ENCODE results near the gene TTC21A. TPM values are rescaled to one million over a fixed set of nuclear protein-coding genes. Genes with fewer than 3 reads are reported as not detected.

Gene TTC21A
- total and polyA plus RNA-seq, 4 donors: 5.3 to 23.9 (median 15.1) TPM

DNA sequence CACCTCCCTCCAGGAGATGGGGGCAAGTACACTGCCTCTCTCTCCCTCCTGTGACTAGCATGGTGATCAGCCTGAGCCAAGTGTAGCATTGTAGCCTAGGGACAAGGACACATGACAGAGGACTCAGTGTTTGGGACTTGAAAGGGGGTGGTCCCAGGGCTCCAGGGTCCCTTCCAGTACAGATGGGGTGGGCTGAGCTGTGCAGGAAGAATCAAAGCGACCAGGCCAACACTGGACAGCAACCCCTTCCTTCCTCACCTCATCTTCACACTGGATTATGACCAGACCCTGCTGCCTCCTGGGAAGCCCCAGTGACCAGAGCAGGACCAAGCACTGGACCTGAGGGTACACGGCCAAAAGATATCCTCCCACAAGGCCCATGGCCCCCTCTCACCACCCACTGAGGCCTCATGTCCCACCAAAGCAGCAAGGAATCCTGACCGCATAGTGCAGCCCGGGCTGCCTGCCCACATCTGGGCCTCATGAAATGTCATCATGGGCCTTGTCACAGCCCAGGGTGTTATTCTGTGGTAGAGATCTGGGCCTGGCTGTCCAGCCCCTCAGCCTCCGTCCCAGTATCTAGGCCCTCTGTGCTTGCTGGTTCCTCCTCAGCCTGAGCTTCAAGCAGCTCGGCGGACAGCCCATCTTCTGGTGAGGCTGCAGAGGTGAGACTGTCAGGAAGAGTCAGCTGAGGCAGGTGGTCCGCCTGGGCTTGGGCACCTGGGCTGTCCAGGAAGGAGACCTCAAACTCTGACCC is 9.6 kb upstream of the TTC21A start:
- no peaks in the 10 kb centered on the region for H3K9me3 ChIP-seq (ENCODE audit: control insufficient read depth, insufficient read depth, low read length)
- no peak overlapping the region for H3K4me3 ChIP-seq (ENCODE audit: low read depth, low read length)
- WGBS (ENCODE audit: insufficient coverage): 79% methylated on average over 8 of the region's 8 CpGs
- peak overlapping the region; percentile 76 for H3K27ac ChIP-seq (ENCODE audit: low read depth, low read length)
- peak in 1 of 6 donors; percentile 10 for DNase-seq (ENCODE audit: low read depth in 4 of 6, low spot score in 6 of 6)
- no peaks in the 10 kb centered on the region for H3K27me3 ChIP-seq (ENCODE audit: control insufficient read depth, insufficient read depth, low read length)
- peaks cover 55% of the 10 kb centered on the region for H3K36me3 ChIP-seq (ENCODE audit: control insufficient read depth, insufficient read depth, low read length)
- H3K4me1 ChIP-seq (ENCODE audit: control insufficient read depth, insufficient read depth, low read length): peaks cover 40% of the 10 kb centered on the region

DNA sequence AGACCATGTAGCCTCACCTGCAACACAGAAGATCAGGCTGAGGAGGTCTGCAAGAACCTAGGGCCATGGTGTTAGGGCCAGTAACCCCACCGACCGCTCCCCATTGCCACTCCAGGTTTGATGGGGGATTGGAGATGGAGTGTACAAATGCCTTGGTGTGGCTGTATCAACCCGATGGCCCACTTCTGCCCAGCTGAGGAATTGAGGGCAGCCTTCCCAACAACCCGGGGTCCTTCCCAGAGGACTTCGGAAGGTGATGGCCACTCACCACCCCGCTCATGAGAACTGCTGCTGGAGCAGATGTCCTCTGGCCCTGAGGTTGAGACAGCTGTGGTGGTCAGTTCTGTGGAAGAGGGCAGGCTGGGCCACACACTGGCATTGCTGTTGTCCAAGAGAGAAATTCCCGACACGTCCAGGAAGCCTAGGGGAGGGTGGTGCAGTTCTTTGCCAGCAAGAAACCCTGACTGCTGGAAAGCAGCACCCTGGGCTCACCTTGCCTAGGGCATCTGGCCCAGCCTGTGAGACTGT is 8.9 kb upstream of the TTC21A start:
- no peaks in the 10 kb centered on the region for H3K27me3 ChIP-seq (ENCODE audit: control insufficient read depth, insufficient read depth, low read length)
- H3K36me3 ChIP-seq (ENCODE audit: control insufficient read depth, insufficient read depth, low read length): peaks cover 55% of the 10 kb centered on the region
- no peak for DNase-seq (ENCODE audit: low read depth in 4 of 6, low spot score in 6 of 6)
- H3K4me3 ChIP-seq (ENCODE audit: low read depth, low read length): no peak overlapping the region
- WGBS (ENCODE audit: insufficient coverage): 96% methylated on average over 8 of the region's 8 CpGs
- peak overlapping the region; percentile 4 for H3K27ac ChIP-seq (ENCODE audit: low read depth, low read length)
- H3K9me3 ChIP-seq (ENCODE audit: control insufficient read depth, insufficient read depth, low read length): no peaks in the 10 kb centered on the region
- H3K4me1 ChIP-seq (ENCODE audit: control insufficient read depth, insufficient read depth, low read length): peaks cover 47% of the 10 kb centered on the region

DNA sequence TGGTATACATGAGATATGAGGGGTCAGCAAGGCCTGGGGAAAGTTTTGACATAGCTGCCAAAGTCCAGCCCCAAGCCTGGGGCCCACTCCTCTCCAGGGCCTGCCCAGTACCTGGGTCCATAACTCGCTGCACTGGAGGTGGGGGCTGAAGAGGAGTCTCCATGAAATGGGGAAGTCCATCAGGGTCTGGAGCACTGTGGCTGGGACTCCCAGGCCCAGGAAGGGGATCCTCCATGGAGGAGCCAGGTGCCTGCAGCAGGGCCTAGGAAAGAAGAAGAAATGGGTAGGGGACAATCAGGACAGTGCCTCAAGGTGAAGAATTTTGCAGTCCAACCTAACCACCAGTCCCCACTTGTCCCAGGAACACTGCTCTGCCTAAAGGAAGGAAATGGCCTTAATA is 8.2 kb upstream of the TTC21A start:
- WGBS (ENCODE audit: insufficient coverage): 88% methylated on average over 1 of the region's 1 CpG
- no peak overlapping the region for H3K4me3 ChIP-seq (ENCODE audit: low read depth, low read length)
- H3K9me3 ChIP-seq (ENCODE audit: control insufficient read depth, insufficient read depth, low read length): no peaks in the 10 kb centered on the region
- H3K4me1 ChIP-seq (ENCODE audit: control insufficient read depth, insufficient read depth, low read length): peaks cover 54% of the 10 kb centered on the region
- H3K27me3 ChIP-seq (ENCODE audit: control insufficient read depth, insufficient read depth, low read length): no peaks in the 10 kb centered on the region
- peaks cover 62% of the 10 kb centered on the region for H3K36me3 ChIP-seq (ENCODE audit: control insufficient read depth, insufficient read depth, low read length)
- DNase-seq (ENCODE audit: low read depth in 4 of 6, low spot score in 6 of 6): no peak
- H3K27ac ChIP-seq (ENCODE audit: low read depth, low read length): no peak overlapping the region

DNA sequence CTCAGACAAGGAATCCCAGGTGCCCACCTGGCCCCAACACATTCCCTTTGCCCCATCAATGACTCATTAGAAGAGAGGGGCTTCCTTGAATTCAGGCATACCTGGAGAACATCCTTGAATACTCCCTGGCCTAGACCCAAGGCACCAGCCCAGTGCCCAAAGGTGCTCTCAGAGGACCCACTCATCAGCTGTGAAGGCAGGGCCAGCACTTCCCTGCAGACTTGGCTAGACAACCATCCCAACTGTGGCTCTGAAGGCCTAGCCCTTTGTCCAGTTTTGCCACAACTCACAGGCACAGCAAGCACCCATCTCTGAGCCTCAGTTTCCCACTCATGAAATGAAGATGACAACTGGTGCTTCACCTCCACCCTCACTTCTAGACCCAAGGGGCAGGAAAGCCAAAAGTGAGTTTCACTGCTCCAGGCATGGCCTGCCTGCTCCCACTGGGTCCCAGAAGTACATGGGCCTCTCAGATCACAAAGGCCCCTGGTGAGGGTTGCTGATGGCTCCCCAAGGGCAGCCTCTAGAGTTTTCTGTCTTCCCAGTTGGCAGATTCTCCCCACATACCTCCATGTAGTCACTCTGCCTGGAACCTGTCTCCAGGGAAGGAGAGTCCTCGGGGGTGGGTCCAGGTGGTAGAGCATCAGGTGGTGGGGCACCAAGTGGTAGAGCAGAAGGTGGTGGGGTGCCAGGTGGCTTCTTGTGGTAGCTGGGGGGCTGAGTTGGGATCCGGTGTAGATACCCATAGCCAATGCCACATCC is 7.6 kb upstream of the TTC21A start:
- no CpG with 5 or more reads among the region's 2 CpGs for WGBS (ENCODE audit: insufficient coverage)

GRCh38 chr3:39100500-39100886 is 7.0 kb upstream of the TTC21A start:
- Histone ChIP-seq H3K4me1 (ENCODE audit: control insufficient read depth, insufficient read depth, low read length) (peaks cover 66% of the 10 kb centered on the region), H3K36me3 (ENCODE audit: control insufficient read depth, insufficient read depth, low read length) (peaks cover 71% of the 10 kb centered on the region)
- WGBS (ENCODE audit: insufficient coverage): 92% methylated on average over 7 of the region's 9 CpGs

More for the DNA sequence above, 7.6 kb upstream of the TTC21A start:
- Histone ChIP-seq H3K27ac (ENCODE audit: low read depth, low read length) (no peak overlapping the region), H3K4me3 (ENCODE audit: low read depth, low read length) (no peak overlapping the region), H3K4me1 (ENCODE audit: control insufficient read depth, insufficient read depth, low read length) (peaks cover 60% of the 10 kb centered on the region), H3K27me3 (ENCODE audit: control insufficient read depth, insufficient read depth, low read length) (no peaks in the 10 kb centered on the region), H3K36me3 (ENCODE audit: control insufficient read depth, insufficient read depth, low read length) (peaks cover 69% of the 10 kb centered on the region), H3K9me3 (ENCODE audit: control insufficient read depth, insufficient read depth, low read length) (no peaks in the 10 kb centered on the region)
- no peak for DNase-seq (ENCODE audit: low read depth in 4 of 6, low spot score in 6 of 6)

DNA sequence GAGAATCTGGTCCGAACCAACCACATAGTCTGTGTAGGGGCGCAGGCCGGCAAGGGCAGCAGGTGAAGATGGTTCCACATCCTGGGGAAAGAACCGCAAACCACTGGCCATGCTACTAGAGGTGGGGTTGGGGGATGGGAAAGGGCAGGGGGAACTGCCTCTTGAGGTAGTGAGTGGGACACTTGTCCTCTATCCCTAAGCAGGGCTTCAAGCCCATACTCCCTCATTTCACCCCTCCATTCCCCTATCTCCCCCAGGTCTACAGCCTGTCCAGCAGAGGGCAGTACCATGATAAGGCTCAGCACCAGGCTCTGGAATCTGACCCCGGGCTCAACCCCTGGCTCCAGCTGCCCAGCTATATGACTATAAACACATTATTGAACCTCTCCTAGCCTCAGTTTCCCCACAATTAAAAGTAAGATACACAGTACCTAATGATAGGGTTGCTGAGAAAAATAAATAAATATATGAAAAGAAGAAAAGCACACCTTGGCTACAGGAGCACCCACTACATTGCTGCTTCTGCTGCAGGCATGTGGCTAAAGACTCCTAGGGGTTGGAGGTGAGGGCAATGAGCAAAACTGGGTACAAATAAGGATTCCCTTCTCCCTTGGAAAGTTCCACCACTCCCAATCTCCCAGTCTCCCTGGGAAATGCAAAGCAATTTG is 6.3 kb upstream of the TTC21A start:
- no peak for DNase-seq (ENCODE audit: low read depth in 4 of 6, low spot score in 6 of 6)
- WGBS (ENCODE audit: insufficient coverage): 100% methylated on average over 3 of the region's 5 CpGs
- Histone ChIP-seq H3K4me1 (ENCODE audit: control insufficient read depth, insufficient read depth, low read length) (peaks cover 68% of the 10 kb centered on the region), H3K36me3 (ENCODE audit: control insufficient read depth, insufficient read depth, low read length) (peaks cover 71% of the 10 kb centered on the region), H3K4me3 (ENCODE audit: low read depth, low read length) (no peak overlapping the region), H3K27me3 (ENCODE audit: control insufficient read depth, insufficient read depth, low read length) (no peaks in the 10 kb centered on the region), H3K9me3 (ENCODE audit: control insufficient read depth, insufficient read depth, low read length) (no peaks in the 10 kb centered on the region), H3K27ac (ENCODE audit: low read depth, low read length) (no peak overlapping the region)

More at GRCh38 chr3:39100500-39100886, 7.0 kb upstream of the TTC21A start:
- Histone ChIP-seq H3K27me3 (ENCODE audit: control insufficient read depth, insufficient read depth, low read length) (no peaks in the 10 kb centered on the region), H3K27ac (ENCODE audit: low read depth, low read length) (no peak overlapping the region), H3K9me3 (ENCODE audit: control insufficient read depth, insufficient read depth, low read length) (no peaks in the 10 kb centered on the region), H3K4me3 (ENCODE audit: low read depth, low read length) (no peak overlapping the region)
- no peak for DNase-seq (ENCODE audit: low read depth in 4 of 6, low spot score in 6 of 6)

GRCh38 chr3:39102504-39103323 is 4.8 kb upstream of the TTC21A start:
- no peaks in the 10 kb centered on the region for H3K27me3 ChIP-seq (ENCODE audit: control insufficient read depth, insufficient read depth, low read length)
- H3K36me3 ChIP-seq (ENCODE audit: control insufficient read depth, insufficient read depth, low read length): peaks cover 64% of the 10 kb centered on the region
- WGBS (ENCODE audit: insufficient coverage): 98% methylated on average over 5 of the region's 8 CpGs
- H3K4me1 ChIP-seq (ENCODE audit: control insufficient read depth, insufficient read depth, low read length): peaks cover 60% of the 10 kb centered on the region
- DNase-seq (ENCODE audit: low read depth in 4 of 6, low spot score in 6 of 6): no peak
- H3K4me3 ChIP-seq (ENCODE audit: low read depth, low read length): no peak overlapping the region
- no peak overlapping the region for H3K27ac ChIP-seq (ENCODE audit: low read depth, low read length)
- no peaks in the 10 kb centered on the region for H3K9me3 ChIP-seq (ENCODE audit: control insufficient read depth, insufficient read depth, low read length)

GRCh38 chr3:39103324-39103693 is 4.2 kb upstream of the TTC21A start:
- Histone ChIP-seq H3K4me1 (ENCODE audit: control insufficient read depth, insufficient read depth, low read length) (peaks cover 60% of the 10 kb centered on the region), H3K36me3 (ENCODE audit: control insufficient read depth, insufficient read depth, low read length) (peaks cover 58% of the 10 kb centered on the region), H3K27ac (ENCODE audit: low read depth, low read length) (no peak overlapping the region), H3K27me3 (ENCODE audit: control insufficient read depth, insufficient read depth, low read length) (no peaks in the 10 kb centered on the region), H3K9me3 (ENCODE audit: control insufficient read depth, insufficient read depth, low read length) (no peaks in the 10 kb centered on the region), H3K4me3 (ENCODE audit: low read depth, low read length) (no peak overlapping the region)
- DNase-seq (ENCODE audit: low read depth in 4 of 6, low spot score in 6 of 6): no peak
- 73% methylated on average over 4 of the region's 4 CpGs for WGBS (ENCODE audit: insufficient coverage)
